RWPE2 (cell line): Measurements from ENCODE around the gene HHATL.

Experiments
- ATAC-seq: fragments of 200-7000 bp; cut with Tn5 transposase; 3 replicates; pipeline ENCODE4 v1.9.1; 2021; ENCODE audit warnings: low read depth
- DNase-seq: peaks from one replicate; pipeline ENCODE4 v3.0.0-alpha.2; 2020; ENCODE audit warnings: low spot score
- H3K27ac ChIP-seq: fragments of 450-650 bp; 2 replicates; pipeline ENCODE4 v1.5.1; 2017; ENCODE audit warnings: mild to moderate bottlenecking; ENCODE audit not compliant: poor library complexity, severe bottlenecking
- H3K27me3 ChIP-seq: fragments of 250-450 bp; sonication (Bioruptor Pico); 2 replicates; pipeline ENCODE4 v1.5.1; 2021; ENCODE audit warnings: mild to moderate bottlenecking, moderate library complexity; ENCODE audit not compliant: insufficient read depth, poor library complexity, severe bottlenecking
- H3K36me3 ChIP-seq: fragments of 250-450 bp; sonication (Bioruptor Pico); 2 replicates; pipeline ENCODE4 v1.5.1; 2020; ENCODE audit warnings: low read depth, mild to moderate bottlenecking, moderate library complexity
- H3K4me1 ChIP-seq: fragments of 250-450 bp; sonication (Bioruptor Pico); 2 replicates; pipeline ENCODE4 v1.5.1; 2021; ENCODE audit warnings: mild to moderate bottlenecking, moderate library complexity; ENCODE audit not compliant: insufficient read depth, poor library complexity, severe bottlenecking
- H3K4me3 ChIP-seq: fragments of 250-450 bp; sonication (Bioruptor Pico); 2 replicates; pipeline ENCODE4 v1.5.1; 2021; ENCODE audit warnings: mild to moderate bottlenecking, moderate library complexity; ENCODE audit not compliant: severe bottlenecking
- H3K9me3 ChIP-seq: fragments of 250-450 bp; sonication (Bioruptor Pico); 2 replicates; pipeline ENCODE4 v1.5.1; 2021; ENCODE audit warnings: mild to moderate bottlenecking, moderate library complexity; ENCODE audit not compliant: severe bottlenecking
- TF ChIP-seq, protein P1 (sequence below): fragments of 450-650 bp; IDR thresholded peaks from one replicate; pipeline ENCODE4 v1.5.1; 2017; ENCODE audit warnings: mild to moderate bottlenecking, moderate library complexity; ENCODE audit not compliant: poor library complexity, severe bottlenecking

HHATL gene

DNA sequence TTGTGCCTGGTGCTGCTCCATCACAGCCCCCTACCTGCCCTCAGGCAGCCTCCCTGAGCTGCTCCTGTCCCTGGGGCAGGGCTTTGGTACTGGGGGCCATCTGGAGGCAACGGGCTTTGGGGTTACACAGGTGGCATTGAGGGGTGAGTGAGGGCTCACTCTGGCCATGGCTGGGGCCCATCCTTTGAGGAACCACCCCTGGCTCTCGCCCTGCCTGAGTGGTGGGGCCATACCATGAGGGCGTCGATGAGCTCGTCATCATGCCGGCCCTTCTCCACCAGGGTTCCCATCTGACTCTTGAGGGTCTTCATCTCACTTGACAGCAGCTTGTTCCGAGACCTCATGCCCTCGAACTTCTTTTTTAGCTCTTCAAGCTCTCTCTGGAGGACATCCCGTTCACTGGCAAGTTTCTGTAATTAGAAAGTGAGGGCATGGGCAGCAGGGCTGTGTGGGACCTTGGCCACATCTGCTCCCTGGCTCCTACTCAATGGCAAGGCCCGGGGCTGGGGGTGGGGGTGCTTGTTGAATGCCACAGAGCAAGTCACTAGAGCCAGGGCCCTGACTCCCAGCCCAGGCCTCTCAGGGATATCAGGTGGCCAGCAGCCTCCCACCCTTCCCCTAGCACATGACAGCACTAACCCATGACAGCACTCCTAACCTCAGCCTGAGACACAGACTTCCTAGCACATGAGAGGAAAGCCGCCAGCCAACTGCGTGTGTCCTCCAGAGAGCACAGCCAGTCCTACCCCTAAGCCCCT is 37.0 kb upstream of the HHATL start:
- no peaks in the 10 kb centered on the region for H3K27me3 ChIP-seq
- TF ChIP-seq, protein P1, sequence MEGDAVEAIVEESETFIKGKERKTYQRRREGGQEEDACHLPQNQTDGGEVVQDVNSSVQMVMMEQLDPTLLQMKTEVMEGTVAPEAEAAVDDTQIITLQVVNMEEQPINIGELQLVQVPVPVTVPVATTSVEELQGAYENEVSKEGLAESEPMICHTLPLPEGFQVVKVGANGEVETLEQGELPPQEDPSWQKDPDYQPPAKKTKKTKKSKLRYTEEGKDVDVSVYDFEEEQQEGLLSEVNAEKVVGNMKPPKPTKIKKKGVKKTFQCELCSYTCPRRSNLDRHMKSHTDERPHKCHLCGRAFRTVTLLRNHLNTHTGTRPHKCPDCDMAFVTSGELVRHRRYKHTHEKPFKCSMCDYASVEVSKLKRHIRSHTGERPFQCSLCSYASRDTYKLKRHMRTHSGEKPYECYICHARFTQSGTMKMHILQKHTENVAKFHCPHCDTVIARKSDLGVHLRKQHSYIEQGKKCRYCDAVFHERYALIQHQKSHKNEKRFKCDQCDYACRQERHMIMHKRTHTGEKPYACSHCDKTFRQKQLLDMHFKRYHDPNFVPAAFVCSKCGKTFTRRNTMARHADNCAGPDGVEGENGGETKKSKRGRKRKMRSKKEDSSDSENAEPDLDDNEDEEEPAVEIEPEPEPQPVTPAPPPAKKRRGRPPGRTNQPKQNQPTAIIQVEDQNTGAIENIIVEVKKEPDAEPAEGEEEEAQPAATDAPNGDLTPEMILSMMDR, result no peak
- ATAC-seq, result no peak
- no peak overlapping the region for H3K4me3 ChIP-seq
- no peak overlapping the region for H3K27ac ChIP-seq
- no peak for DNase-seq
- H3K4me1 ChIP-seq, result no peaks in the 10 kb centered on the region
- no peaks in the 10 kb centered on the region for H3K36me3 ChIP-seq
- no peaks in the 10 kb centered on the region for H3K9me3 ChIP-seq

DNA sequence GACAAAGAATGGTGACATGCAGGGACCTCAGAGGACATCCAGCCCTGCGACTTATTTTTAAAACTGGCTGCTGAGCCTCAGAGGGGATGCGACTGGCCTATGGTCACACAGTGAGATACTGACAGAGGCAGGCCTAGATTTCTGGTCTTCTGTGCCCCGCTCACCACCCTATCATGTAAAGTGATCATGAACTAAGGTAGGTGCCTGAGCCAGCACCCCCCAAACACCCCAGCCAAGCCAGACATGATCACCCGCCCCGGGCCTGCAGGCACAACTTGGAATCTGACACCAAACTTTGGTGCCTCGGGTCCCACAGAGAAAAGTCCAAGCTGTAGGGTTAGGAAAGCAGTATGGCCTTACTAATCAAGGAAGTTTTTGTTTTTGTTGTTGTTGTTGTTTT is 33.9 kb upstream of the HHATL start:
- Histone ChIP-seq H3K4me3 (no peak overlapping the region), H3K9me3 (no peaks in the 10 kb centered on the region), H3K36me3 (no peaks in the 10 kb centered on the region), H3K27ac (no peak overlapping the region), H3K27me3 (no peaks in the 10 kb centered on the region), H3K4me1 (no peaks in the 10 kb centered on the region)
- DNase-seq, result no peak
- ATAC-seq, result no peak
- TF ChIP-seq, protein P1, result no peak

DNA sequence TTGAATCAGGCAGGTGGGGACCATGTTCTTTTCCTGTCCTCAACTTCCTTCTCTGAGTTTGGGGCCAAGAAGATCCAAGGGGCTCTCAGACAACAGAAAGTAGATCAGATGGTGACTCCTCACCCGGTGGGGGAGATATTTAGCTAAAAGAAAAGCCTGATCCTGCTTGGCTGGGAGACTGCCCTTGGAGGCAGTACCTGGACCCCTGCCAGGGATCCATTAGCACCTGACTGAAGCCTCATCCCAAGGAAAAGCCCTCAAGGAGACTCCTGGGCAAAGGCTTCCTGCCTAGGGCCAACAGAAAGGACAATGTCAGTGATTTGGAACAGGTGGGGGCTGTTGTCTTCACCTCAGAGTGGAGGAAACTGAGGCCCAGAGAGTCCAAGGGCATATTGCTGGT is 33.5 kb upstream of the HHATL start:
- DNase-seq (no peak), ATAC-seq (no peak)
- Histone ChIP-seq H3K36me3 (no peaks in the 10 kb centered on the region), H3K4me1 (no peaks in the 10 kb centered on the region), H3K27me3 (no peaks in the 10 kb centered on the region), H3K27ac (no peak overlapping the region), H3K9me3 (no peaks in the 10 kb centered on the region), H3K4me3 (no peak overlapping the region)
- TF ChIP-seq, protein P1, result no peak

DNA sequence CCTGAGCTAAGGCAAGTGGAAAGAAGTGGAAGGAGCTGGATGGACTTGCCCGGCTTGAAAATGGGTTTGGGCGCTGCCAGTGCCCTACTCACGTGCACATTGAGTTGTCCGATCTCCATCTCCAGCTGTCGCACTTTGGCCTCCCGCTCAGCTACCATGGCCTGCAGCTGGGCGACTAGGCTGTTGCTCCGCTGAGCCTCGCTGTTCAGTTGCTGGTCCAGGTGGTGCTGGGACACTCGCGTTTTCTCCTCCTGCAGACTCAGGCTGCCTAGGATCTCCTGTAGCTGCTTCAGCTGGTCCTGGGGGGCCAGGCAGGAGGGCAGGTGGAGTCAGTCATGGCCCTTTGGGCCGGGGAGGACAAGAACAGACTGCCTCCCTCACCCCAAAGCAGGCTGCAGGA is 33.0 kb upstream of the HHATL start:
- no peaks in the 10 kb centered on the region for H3K4me1 ChIP-seq
- no peak for DNase-seq
- no peaks in the 10 kb centered on the region for H3K27me3 ChIP-seq
- no peaks in the 10 kb centered on the region for H3K36me3 ChIP-seq
- H3K4me3 ChIP-seq, result no peak overlapping the region
- TF ChIP-seq, protein P1, result no peak
- ATAC-seq, result no peak
- H3K27ac ChIP-seq, result no peak overlapping the region
- H3K9me3 ChIP-seq, result no peaks in the 10 kb centered on the region

DNA sequence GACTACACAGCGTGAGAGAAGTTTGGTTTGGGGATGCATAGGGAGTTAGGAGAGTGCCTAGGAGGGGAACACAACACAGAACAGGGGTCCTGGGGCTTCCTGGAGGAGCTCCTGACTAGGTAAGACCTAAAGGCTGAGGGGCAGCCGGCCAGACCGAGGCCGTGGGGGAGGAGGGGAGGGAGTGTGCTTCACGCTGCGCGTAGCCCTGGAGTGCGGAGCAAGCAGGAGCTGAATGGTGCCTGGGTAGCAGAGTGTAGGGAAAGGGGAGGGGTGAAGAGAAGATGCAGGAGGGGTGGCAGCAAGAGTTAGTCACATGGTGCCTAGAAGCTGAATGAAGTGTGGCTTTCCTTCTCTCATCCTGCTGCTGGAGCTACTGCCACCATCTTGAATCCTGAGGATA is 32.4 kb upstream of the HHATL start:
- Histone ChIP-seq H3K27me3 (no peaks in the 10 kb centered on the region), H3K4me3 (no peak overlapping the region), H3K36me3 (no peaks in the 10 kb centered on the region), H3K9me3 (no peaks in the 10 kb centered on the region), H3K4me1 (no peaks in the 10 kb centered on the region), H3K27ac (no peak overlapping the region)
- DNase-seq (no peak), ATAC-seq (no peak)
- TF ChIP-seq, protein P1, result no peak
